ENCODE data around the gene KRT85.

DNA sequence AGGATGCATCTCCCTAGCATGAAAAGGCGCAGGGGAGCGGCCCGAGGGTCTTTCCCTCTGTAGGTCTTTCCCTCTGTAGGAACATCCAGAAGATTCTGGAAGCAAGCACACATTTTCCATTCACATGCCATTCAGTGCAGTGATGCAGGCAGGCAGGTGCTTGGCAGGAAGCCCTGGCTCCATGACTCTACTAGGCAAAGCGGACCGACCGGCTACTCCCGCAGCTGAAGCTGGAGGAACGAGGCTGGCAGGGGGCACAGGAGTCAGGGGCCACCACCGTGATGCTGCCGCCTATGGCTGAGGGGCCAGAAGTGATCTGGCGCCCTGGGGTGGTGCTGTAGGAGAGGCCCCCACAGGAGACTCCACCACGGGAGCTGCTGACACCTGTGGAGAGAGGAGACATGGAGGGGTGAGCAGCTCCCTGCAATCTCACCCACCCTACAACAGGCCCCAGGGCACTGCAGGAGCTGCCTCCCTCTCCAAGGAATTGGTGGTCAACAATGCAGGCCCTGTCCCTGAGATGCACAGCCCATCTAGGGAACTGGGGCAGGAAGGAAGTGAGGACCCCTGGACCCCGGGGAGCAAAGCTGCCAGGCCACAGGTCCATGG, 6.5 kb downstream of the KRT85 start:
- TF ChIP-seq CTCF (conservative IDR thresholded peaks at IDR 0.05; ENCODE audit: low read length) (no peak), EZH2phosphoT487 (IDR thresholded peaks at IDR 0.05; ENCODE audit: borderline replicate concordance, low read depth, low read length) (no peak)
